Measurements from ENCODE around the gene KCNK1. TPM values are rescaled to one million over a fixed set of nuclear protein-coding genes. Genes with fewer than 3 reads are reported as not detected.

The KCNK1 gene
- total RNA-seq, 1 experiment from 2014 or later, result 31.1 TPM

- H3K27ac ChIP-seq (ENCODE audit: low read length), result no peak overlapping the region
- H4K20me1 ChIP-seq (ENCODE audit: low read length), result no peaks in the 10 kb centered on the region
- H3K27me3 ChIP-seq (ENCODE audit: low read length), result no peaks in the 10 kb centered on the region
- ChIA-PET CTCF (no interaction called here), POLR2A (ENCODE audit: unreplicated experiment) (no interaction called here)
- H3K4me1 ChIP-seq (ENCODE audit: insufficient read depth, low read length), result peaks cover 4% of the 10 kb centered on the region; the same call in 1 of the 2 replicates
- H3K4me3 ChIP-seq (ENCODE audit: low read length), result no peak overlapping the region
- no peaks in the 10 kb centered on the region for H3K79me2 ChIP-seq (ENCODE audit: low read length)
- no peak for ATAC-seq
- H3K36me3 ChIP-seq (ENCODE audit: low read depth, low read length), result no peaks in the 10 kb centered on the region
- no peaks in the 10 kb centered on the region for H3K9me3 ChIP-seq (ENCODE audit: low read length)
- no peak overlapping the region for H3K9ac ChIP-seq (ENCODE audit: low read length)
- H3F3A ChIP-seq (ENCODE audit: low read length, unreplicated experiment), result no peaks in the 10 kb centered on the region
- no TSS peak for BruUV-seq (replicated peaks)
- no peak overlapping the region for H2AFZ ChIP-seq (ENCODE audit: low read length)
- TF ChIP-seq EZH2 (IDR thresholded peaks at IDR 0.05; ENCODE audit: low read length, unreplicated experiment) (no peak), EZH2phosphoT487 (IDR thresholded peaks at IDR 0.05; ENCODE audit: borderline replicate concordance, low read length) (no peak), CTCF (conservative IDR thresholded peaks at IDR 0.05; ENCODE audit: low read depth, low read length) (no peak)
- H3K4me2 ChIP-seq (ENCODE audit: low read length), result no peak overlapping the region
- no peak for DNase-seq
- intact Hi-C loops (cut with micrococcal nuclease), result no loop called here
- H3K9me2 ChIP-seq (replicated peaks; ENCODE audit: low read length), result no peaks in the 10 kb centered on the region
Observed at GRCh38 chr1:233600488-233600887, 13.4 kb upstream of the KCNK1 start.

- no peak for TF ChIP-seq EZH2phosphoT487 (IDR thresholded peaks at IDR 0.05; ENCODE audit: borderline replicate concordance, low read length)
- TF ChIP-seq EZH2 (IDR thresholded peaks at IDR 0.05; ENCODE audit: low read length, unreplicated experiment), result no peak
- no peak for TF ChIP-seq CTCF (conservative IDR thresholded peaks at IDR 0.05; ENCODE audit: low read depth, low read length)
- Histone ChIP-seq H3K4me2 (ENCODE audit: low read length) (no peak overlapping the region), H3K9ac (ENCODE audit: low read length) (no peak overlapping the region), H3K27ac (ENCODE audit: low read length) (no peak overlapping the region), H4K20me1 (ENCODE audit: low read length) (no peaks in the 10 kb centered on the region), H3K9me3 (ENCODE audit: low read length) (no peaks in the 10 kb centered on the region), H3K4me3 (ENCODE audit: low read length) (no peak overlapping the region), H3K27me3 (ENCODE audit: low read length) (no peaks in the 10 kb centered on the region), H3F3A (ENCODE audit: low read length, unreplicated experiment) (no peaks in the 10 kb centered on the region), H3K4me1 (ENCODE audit: insufficient read depth, low read length) (0 out of 2 replicates have a peak, but pooled peaks cover 4% of the 10 kb centered on the region), H3K9me2 (replicated peaks; ENCODE audit: low read length) (no peaks in the 10 kb centered on the region), H2AFZ (ENCODE audit: low read length) (no peak overlapping the region), H3K79me2 (ENCODE audit: low read length) (no peaks in the 10 kb centered on the region), H3K36me3 (ENCODE audit: low read depth, low read length) (no peaks in the 10 kb centered on the region)
- ATAC-seq, result no peak
- no peak for DNase-seq
- ChIA-PET POLR2A (ENCODE audit: unreplicated experiment) (no interaction called here), CTCF (no interaction called here)
- intact Hi-C loops (cut with micrococcal nuclease), result no loop called here
- no TSS peak for BruUV-seq (replicated peaks)
Observed at GRCh38 chr1:233603478-233603877, 10.4 kb upstream of the KCNK1 start.

- H3K4me1 ChIP-seq (ENCODE audit: insufficient read depth, low read length), result 0 out of 2 replicates have a peak, but pooled peaks cover 4% of the 10 kb centered on the region
- H3K36me3 ChIP-seq (ENCODE audit: low read depth, low read length), result no peaks in the 10 kb centered on the region
- H3F3A ChIP-seq (ENCODE audit: low read length, unreplicated experiment), result no peaks in the 10 kb centered on the region
- TF ChIP-seq EZH2phosphoT487 (IDR thresholded peaks at IDR 0.05; ENCODE audit: borderline replicate concordance, low read length) (no peak), EZH2 (IDR thresholded peaks at IDR 0.05; ENCODE audit: low read length, unreplicated experiment) (no peak), CTCF (conservative IDR thresholded peaks at IDR 0.05; ENCODE audit: low read depth, low read length) (no peak)
- no peak overlapping the region for H3K4me2 ChIP-seq (ENCODE audit: low read length)
- no TSS peak for BruUV-seq (replicated peaks)
- ChIA-PET CTCF (no interaction called here), POLR2A (ENCODE audit: unreplicated experiment) (interaction anchor here (0.7 kb wide), 1 partner anchor 9 kb away, joined by 7 read pairs; no protein-coding TSS in a partner anchor)
- no peaks in the 10 kb centered on the region for H3K9me2 ChIP-seq (replicated peaks; ENCODE audit: low read length)
- H4K20me1 ChIP-seq (ENCODE audit: low read length), result no peaks in the 10 kb centered on the region
- DNase-seq, result no peak
- H3K9me3 ChIP-seq (ENCODE audit: low read length), result no peaks in the 10 kb centered on the region
- no peak overlapping the region for H3K4me3 ChIP-seq (ENCODE audit: low read length)
- H2AFZ ChIP-seq (ENCODE audit: low read length), result no peak overlapping the region
- no peak overlapping the region for H3K9ac ChIP-seq (ENCODE audit: low read length)
- no peak for ATAC-seq
- H3K27ac ChIP-seq (ENCODE audit: low read length), result no peak overlapping the region
- no peaks in the 10 kb centered on the region for H3K79me2 ChIP-seq (ENCODE audit: low read length)
- H3K27me3 ChIP-seq (ENCODE audit: low read length), result no peaks in the 10 kb centered on the region
- intact Hi-C loops (cut with micrococcal nuclease), result no loop called here
Observed at GRCh38 chr1:233605205-233605604, 8.7 kb upstream of the KCNK1 start.

All from PC-3 (cell line).